Breast epithelium (tissue), 3 donors: ENCODE measurements around the gene UGT1A10.

Source experiments
- POLR2A ChIP-seq: fragments of 450-650 bp; IDR thresholded peaks from one replicate; pipeline ENCODE4 v1.6.1; 2016; ENCODE audit warnings: antibody characterized with exemption, mild to moderate bottlenecking, moderate library complexity
- POLR2AphosphoS5 ChIP-seq, 3 donors: sonication (generic); formaldehyde crosslinking; IDR thresholded peaks; one replicate each; pipeline ENCODE4 v1.6.1; 2017; ENCODE audit warnings: antibody characterized with exemption in 3 of 3
- TF ChIP-seq, protein P1 (sequence below), 3 donors: fragments of 450-650 bp; IDR thresholded peaks; one replicate each; pipeline ENCODE4 v1.5.1; 2016 to 2017; ENCODE audit warnings: antibody characterized with exemption in 3 of 3, mild to moderate bottlenecking in 3 of 3, moderate library complexity in 3 of 3

- TF ChIP-seq, protein P1, sequence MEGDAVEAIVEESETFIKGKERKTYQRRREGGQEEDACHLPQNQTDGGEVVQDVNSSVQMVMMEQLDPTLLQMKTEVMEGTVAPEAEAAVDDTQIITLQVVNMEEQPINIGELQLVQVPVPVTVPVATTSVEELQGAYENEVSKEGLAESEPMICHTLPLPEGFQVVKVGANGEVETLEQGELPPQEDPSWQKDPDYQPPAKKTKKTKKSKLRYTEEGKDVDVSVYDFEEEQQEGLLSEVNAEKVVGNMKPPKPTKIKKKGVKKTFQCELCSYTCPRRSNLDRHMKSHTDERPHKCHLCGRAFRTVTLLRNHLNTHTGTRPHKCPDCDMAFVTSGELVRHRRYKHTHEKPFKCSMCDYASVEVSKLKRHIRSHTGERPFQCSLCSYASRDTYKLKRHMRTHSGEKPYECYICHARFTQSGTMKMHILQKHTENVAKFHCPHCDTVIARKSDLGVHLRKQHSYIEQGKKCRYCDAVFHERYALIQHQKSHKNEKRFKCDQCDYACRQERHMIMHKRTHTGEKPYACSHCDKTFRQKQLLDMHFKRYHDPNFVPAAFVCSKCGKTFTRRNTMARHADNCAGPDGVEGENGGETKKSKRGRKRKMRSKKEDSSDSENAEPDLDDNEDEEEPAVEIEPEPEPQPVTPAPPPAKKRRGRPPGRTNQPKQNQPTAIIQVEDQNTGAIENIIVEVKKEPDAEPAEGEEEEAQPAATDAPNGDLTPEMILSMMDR (IDR thresholded peaks at IDR 0.05) = no peak
- TF ChIP-seq POLR2A (no peak), POLR2AphosphoS5 (IDR thresholded peaks at IDR 0.05) (no peak)
Observed at GRCh38 chr2:233650981-233651380, 14.7 kb downstream of the UGT1A10 start.
